GM12878 (cell line): ENCODE data around the gene CNNM4. TPM values are rescaled to one million over a fixed set of nuclear protein-coding genes. Genes with fewer than 3 reads are reported as not detected.

Experiments used
- ATAC-seq: fragments of 200-7000 bp; cut with Tn5 transposase; 3 replicates; pipeline ENCODE4 v1.9.1; 2020; ENCODE audit warnings: mild to moderate bottlenecking, moderate library complexity
- BruUV-seq: library from RNA; stranded (reverse); fragments of 400-500 nt; replicated peaks from 2 replicates; lab custom pipeline; 2021; lab: Mats Ljungman, UMichigan
- CTCF ChIA-PET: fragments of 300-600 bp; sonication (Branson Sonifier 250); formaldehyde crosslinking; extraction: SDS; loops from one replicate; lab custom pipeline; 2021; ENCODE audit warnings: inconsistent platforms; lab: Yijun Ruan, JAX
- POLR2A ChIA-PET: fragments of 350-600 bp; formaldehyde crosslinking; extraction: SDS; loops from one replicate; lab custom pipeline; 2021; ENCODE audit warnings: inconsistent platforms; lab: Charles Lee
- RAD21 ChIA-PET: fragments of 300-600 bp; sonication (Branson Sonifier 250); formaldehyde crosslinking; loops from one replicate; lab custom pipeline; 2023; ENCODE audit warnings: antibody characterized with exemption; ENCODE audit not compliant: unreplicated experiment; lab: Charles Lee
- SMC1A ChIA-PET: fragments of 300-600 bp; sonication (Branson Sonifier 250); formaldehyde crosslinking; loops from one replicate; lab custom pipeline; 2023; ENCODE audit not compliant: unreplicated experiment, uncharacterized antibody; lab: Charles Lee
- DNase-seq: peaks from one replicate; pipeline ENCODE4 v3.0.0-alpha.2; 2011; ENCODE audit warnings: low read depth, low spot score
- FAIRE-seq: peaks from 3 replicates; lab custom pipeline; 2011; peaks lifted over from hg19 to GRCh38; lab: Jason Lieb, UNC
- H2AFZ ChIP-seq: 2 replicates; pipeline ENCODE4 v1.6.0; 2011; ENCODE audit warnings: low read depth, low read length, control low read depth; ENCODE audit not compliant: control insufficient read depth
- H3K27ac ChIP-seq: 2 replicates; pipeline ENCODE4 v1.5.1; 2011; ENCODE audit warnings: control low read depth; ENCODE audit not compliant: control insufficient read depth, insufficient read depth
- H3K27me3 ChIP-seq, 2 experiments: replicated peaks in 1 of 2; 2 replicates each; pipeline versions ENCODE4 v1.6.0 to v1.6.1; 2011; ENCODE audit warnings: low read length in 1 of 2; ENCODE audit not compliant: control insufficient read depth in 2 of 2, insufficient read depth in 2 of 2
- H3K36me3 ChIP-seq, 2 experiments: 2 replicates each; pipeline ENCODE4 v1.5.1; 2011; ENCODE audit warnings: low read length in 1 of 2; ENCODE audit not compliant: control insufficient read depth in 2 of 2, insufficient read depth in 2 of 2
- H3K4me1 ChIP-seq: 2 replicates; pipeline ENCODE4 v1.6.1; 2011; ENCODE audit warnings: mild to moderate bottlenecking, low read length, moderate library complexity, mixed read lengths; ENCODE audit not compliant: control insufficient read depth, insufficient read depth
- H3K4me2 ChIP-seq: 2 replicates; pipeline ENCODE4 v1.6.0; 2011; ENCODE audit warnings: control low read depth; ENCODE audit not compliant: control insufficient read depth, insufficient read depth
- H3K4me3 ChIP-seq: fragments of 200-600 bp; sonication (generic); 2 replicates; pipeline ENCODE4 v1.5.1; 2016
- H3K79me2 ChIP-seq: 2 replicates; pipeline ENCODE4 v1.6.0; 2011; ENCODE audit warnings: low read length; ENCODE audit not compliant: control insufficient read depth, insufficient read depth
- H3K9ac ChIP-seq: 2 replicates; pipeline ENCODE4 v1.8.0; 2011; ENCODE audit warnings: low read length, control low read depth, mixed read lengths; ENCODE audit not compliant: control insufficient read depth, insufficient read depth
- H3K9me3 ChIP-seq: replicated peaks from 3 replicates; pipeline ENCODE4 v1.5.1; 2011; ENCODE audit warnings: mild to moderate bottlenecking, low read length; ENCODE audit not compliant: control insufficient read depth, insufficient read depth
- H4K20me1 ChIP-seq: 2 replicates; pipeline ENCODE4 v1.6.0; 2011; ENCODE audit not compliant: control insufficient read depth, insufficient read depth
- BMI1 ChIP-seq: fragments of 450-650 bp; IDR thresholded peaks from 2 replicates; pipeline ENCODE4 v1.6.1; 2016; ENCODE audit warnings: mild to moderate bottlenecking, moderate library complexity, borderline replicate concordance
- GATAD2B ChIP-seq: fragments of 450-650 bp; conservative IDR thresholded peaks from 2 replicates; pipeline ENCODE4 v1.6.1; 2017; ENCODE audit warnings: low read depth, mild to moderate bottlenecking, moderate library complexity
- MTA2 ChIP-seq: fragments of 450-650 bp; IDR thresholded peaks from 2 replicates; pipeline ENCODE4 v1.6.1; 2016; ENCODE audit warnings: low read depth, mild to moderate bottlenecking, moderate library complexity
- POLR2A ChIP-seq: IDR thresholded peaks from 2 replicates; pipeline ENCODE4 v1.6.1; 2011; ENCODE audit warnings: low read depth, mild to moderate bottlenecking, low read length
- POLR2AphosphoS2 ChIP-seq: IDR thresholded peaks from 2 replicates; pipeline ENCODE4 v1.6.1; 2011; ENCODE audit warnings: low read depth, mild to moderate bottlenecking, low read length, improper control_type of control experiment, moderate library complexity
- RUNX3 ChIP-seq: IDR thresholded peaks from 2 replicates; pipeline ENCODE4 v1.6.1; 2012; ENCODE audit warnings: low read length, inconsistent platforms
- SMAD5 ChIP-seq: IDR thresholded peaks from 2 replicates; pipeline ENCODE4 v1.6.1; 2016; ENCODE audit warnings: antibody characterized with exemption, low read depth
- SUPT20H ChIP-seq: IDR thresholded peaks from 2 replicates; pipeline ENCODE4 v1.6.1; 2011; ENCODE audit warnings: low read depth, mild to moderate bottlenecking, low read length, moderate library complexity, borderline replicate concordance; ENCODE audit not compliant: control insufficient read depth
- YBX1 ChIP-seq: fragments of 450-650 bp; IDR thresholded peaks from 2 replicates; pipeline ENCODE4 v1.6.1; 2016; ENCODE audit warnings: antibody characterized with exemption
- ZSCAN29 ChIP-seq: fragments of 450-650 bp; IDR thresholded peaks from 2 replicates; pipeline ENCODE4 v1.6.1; 2017; ENCODE audit warnings: mild to moderate bottlenecking, moderate library complexity
- WGBS: methylation state at CpG from one replicate; pipeline ENCODE4 v1.1.6; 2016; ENCODE audit warnings: low lambda C conversion rate; ENCODE audit not compliant: insufficient replicate concordance, insufficient coverage; ENCODE audit errors: missing lambda C conversion rate; 5-methylcytosine and 5-hydroxymethylcytosine counted together
- in situ Hi-C: fragments of 300-500 bp; cut with MboI; formaldehyde crosslinking; loops from 9 replicates; pipeline ENCODE4 v1.14.3; 2018; ENCODE audit warnings: mixed read lengths
- intact Hi-C: fragments of 100-400 bp; cut with micrococcal nuclease; formaldehyde crosslinking; loops from one replicate; pipeline ENCODE4 v1.14.2; 2022; ENCODE audit not compliant: unreplicated experiment
- polyA plus RNA-seq, 11 experiments: library from polyadenylated mRNA; depleted of rRNA in 4 of 11; unstranded in 6 of 11; stranded (reverse) in 5 of 11; fragments of >200 nt; fragmentation: Nextera tagmentation in 4 of 11; fragmentation: Illumina TruSeq in 1 of 11; extraction: Ambion mirVana in 4 of 11; extraction: Trizol in 1 of 11; gene quantifications; 1 replicate in 1 of 11; 2 replicates in 10 of 11; pipeline versions ENCODE4 v1.2.1 to v1.2.3, GENCODE V29; 2011 to 2016; ENCODE audit warnings: inconsistent platforms in 2 of 11, missing spikeins in 2 of 11, low read depth in 1 of 11
- total RNA-seq, 4 experiments: library from RNA; depleted of rRNA in 3 of 4; stranded (reverse); fragments of >200 nt in 3 of 4; fragmentation: Illumina TruSeq in 1 of 4; extraction: Trizol in 1 of 4; gene quantifications; 2 replicates each; pipeline versions ENCODE4 v1.2.1 to v1.2.3, GENCODE V29; 2013 to 2021
- TF ChIP-seq, protein P1 (sequence below): fragments of 450-650 bp; formaldehyde crosslinking; IDR thresholded peaks from 2 replicates; pipeline ENCODE4 v1.4.0; 2022; ENCODE audit warnings: mild to moderate bottlenecking, moderate library complexity
- TF ChIP-seq, protein P2 (sequence below): fragments of 450-650 bp; IDR thresholded peaks from 2 replicates; pipeline ENCODE4 v1.6.1; 2014; ENCODE audit warnings: mild to moderate bottlenecking
- TF ChIP-seq, protein P3 (sequence below): fragments of 450-650 bp; IDR thresholded peaks from 2 replicates; pipeline ENCODE4 v1.6.1; 2016; ENCODE audit warnings: mild to moderate bottlenecking, moderate library complexity, borderline replicate concordance

CNNM4 gene
- total and polyA plus RNA-seq, 10 of the 15 experiments (the other 5 are each of a cell fraction or from before 2014, with no cell fraction given) = 2.4 to 13.8 (median 8.1) TPM

DNA sequence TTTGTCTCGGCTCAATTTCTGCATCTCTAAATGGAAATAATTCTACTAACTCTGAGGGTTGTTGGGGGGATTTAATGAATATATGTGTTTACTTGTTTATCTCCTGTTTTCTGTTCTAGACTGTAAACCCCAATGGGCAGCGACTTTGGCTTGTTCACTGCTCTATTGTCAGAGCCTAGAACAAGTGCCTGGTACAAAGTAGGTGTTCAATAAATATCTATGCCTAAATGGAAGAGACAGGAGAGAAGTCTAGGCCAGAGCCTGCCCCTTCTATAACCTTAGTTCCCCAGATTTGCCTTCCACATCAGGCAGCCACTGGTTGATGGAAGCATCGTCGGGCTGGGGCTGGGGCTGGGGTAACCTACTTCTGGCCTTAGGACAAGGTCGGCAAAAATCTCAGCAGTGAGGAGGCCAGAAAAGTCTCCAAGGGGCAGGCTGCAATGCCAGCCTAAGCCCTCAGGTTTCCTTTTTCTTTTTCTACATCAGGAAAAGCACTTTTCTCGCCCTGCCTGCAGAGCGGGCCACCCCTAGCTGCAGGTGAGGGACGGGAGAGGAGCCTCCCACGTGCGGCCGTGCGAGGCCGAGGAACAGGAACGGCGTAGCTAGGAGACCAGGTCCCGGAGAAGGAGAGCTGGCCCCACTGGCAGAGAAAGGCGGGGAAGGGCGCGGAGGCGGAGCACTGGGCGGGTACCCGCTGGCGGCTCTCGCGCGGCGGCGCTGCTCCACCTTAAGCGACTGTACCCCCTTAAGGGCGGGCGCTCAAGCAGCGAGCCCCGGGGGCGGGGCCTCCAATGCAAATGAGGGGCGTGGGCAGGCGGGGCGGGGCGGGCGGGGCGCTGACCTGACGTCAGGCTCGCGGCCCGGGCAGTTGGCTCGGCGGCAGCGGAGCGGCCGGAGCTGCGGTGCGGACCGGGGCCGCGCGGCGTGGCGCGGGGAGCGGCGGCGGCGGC lies at the start of gene CNNM4 (continued):
- TF ChIP-seq, protein P1, sequence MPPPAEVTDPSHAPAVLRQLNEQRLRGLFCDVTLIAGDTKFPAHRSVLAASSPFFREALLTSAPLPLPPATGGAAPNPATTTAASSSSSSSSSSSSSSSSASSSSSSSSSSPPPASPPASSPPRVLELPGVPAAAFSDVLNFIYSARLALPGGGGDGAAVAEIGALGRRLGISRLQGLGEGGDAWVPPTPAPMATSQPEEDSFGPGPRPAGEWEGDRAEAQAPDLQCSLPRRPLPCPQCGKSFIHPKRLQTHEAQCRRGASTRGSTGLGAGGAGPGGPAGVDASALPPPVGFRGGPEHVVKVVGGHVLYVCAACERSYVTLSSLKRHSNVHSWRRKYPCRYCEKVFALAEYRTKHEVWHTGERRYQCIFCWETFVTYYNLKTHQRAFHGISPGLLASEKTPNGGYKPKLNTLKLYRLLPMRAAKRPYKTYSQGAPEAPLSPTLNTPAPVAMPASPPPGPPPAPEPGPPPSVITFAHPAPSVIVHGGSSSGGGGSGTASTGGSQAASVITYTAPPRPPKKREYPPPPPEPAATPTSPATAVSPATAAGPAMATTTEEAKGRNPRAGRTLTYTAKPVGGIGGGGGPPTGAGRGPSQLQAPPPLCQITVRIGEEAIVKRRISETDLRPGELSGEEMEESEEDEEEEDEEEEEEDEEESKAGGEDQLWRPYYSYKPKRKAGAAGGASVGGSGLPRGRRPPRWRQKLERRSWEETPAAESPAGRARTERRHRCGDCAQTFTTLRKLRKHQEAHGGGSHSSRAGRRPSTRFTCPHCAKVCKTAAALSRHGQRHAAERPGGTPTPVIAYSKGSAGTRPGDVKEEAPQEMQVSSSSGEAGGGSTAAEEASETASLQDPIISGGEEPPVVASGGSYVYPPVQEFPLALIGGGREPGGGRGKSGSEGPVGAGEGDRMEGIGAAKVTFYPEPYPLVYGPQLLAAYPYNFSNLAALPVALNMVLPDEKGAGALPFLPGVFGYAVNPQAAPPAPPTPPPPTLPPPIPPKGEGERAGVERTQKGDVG (CRISPR knock-in tag) = no peak
- TF ChIP-seq POLR2A (peak; percentile 84), GATAD2B (peak; percentile 8; the same call in 1 of the 2 replicates), BMI1 (no peak)
- TF ChIP-seq, protein P2, sequence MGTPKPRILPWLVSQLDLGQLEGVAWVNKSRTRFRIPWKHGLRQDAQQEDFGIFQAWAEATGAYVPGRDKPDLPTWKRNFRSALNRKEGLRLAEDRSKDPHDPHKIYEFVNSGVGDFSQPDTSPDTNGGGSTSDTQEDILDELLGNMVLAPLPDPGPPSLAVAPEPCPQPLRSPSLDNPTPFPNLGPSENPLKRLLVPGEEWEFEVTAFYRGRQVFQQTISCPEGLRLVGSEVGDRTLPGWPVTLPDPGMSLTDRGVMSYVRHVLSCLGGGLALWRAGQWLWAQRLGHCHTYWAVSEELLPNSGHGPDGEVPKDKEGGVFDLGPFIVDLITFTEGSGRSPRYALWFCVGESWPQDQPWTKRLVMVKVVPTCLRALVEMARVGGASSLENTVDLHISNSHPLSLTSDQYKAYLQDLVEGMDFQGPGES = no peak
- TF ChIP-seq, all 136 proteins: peak for 19

DNA sequence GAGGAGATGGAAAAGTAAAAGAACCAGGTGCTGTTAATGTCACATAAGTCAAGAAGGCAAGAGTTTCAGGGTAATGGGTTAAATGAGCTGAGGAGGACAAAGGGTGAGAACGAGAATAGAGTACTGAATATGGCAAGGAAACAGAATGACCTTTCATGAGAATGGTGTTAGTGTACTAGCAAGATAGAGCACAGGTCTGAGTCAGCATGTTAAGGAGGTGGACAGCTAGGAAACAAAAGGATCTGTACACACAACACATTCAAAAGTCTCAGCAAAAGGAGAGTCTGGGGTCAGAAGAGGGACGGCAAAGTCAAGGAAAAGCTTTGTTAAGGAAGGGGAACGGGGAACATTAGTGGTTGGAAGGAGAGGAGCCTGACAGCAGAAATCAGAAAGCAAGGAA lies 49.7 kb upstream of the CNNM4 start:
- WGBS = 87% methylated on average over 3 of the region's 3 CpGs
- TF ChIP-seq POLR2AphosphoS2 (no peak), RUNX3 (no peak), SMAD5 (no peak), YBX1 (no peak), MTA2 (no peak), SUPT20H (no peak), ZSCAN29 (no peak)
- TF ChIP-seq, protein P3, sequence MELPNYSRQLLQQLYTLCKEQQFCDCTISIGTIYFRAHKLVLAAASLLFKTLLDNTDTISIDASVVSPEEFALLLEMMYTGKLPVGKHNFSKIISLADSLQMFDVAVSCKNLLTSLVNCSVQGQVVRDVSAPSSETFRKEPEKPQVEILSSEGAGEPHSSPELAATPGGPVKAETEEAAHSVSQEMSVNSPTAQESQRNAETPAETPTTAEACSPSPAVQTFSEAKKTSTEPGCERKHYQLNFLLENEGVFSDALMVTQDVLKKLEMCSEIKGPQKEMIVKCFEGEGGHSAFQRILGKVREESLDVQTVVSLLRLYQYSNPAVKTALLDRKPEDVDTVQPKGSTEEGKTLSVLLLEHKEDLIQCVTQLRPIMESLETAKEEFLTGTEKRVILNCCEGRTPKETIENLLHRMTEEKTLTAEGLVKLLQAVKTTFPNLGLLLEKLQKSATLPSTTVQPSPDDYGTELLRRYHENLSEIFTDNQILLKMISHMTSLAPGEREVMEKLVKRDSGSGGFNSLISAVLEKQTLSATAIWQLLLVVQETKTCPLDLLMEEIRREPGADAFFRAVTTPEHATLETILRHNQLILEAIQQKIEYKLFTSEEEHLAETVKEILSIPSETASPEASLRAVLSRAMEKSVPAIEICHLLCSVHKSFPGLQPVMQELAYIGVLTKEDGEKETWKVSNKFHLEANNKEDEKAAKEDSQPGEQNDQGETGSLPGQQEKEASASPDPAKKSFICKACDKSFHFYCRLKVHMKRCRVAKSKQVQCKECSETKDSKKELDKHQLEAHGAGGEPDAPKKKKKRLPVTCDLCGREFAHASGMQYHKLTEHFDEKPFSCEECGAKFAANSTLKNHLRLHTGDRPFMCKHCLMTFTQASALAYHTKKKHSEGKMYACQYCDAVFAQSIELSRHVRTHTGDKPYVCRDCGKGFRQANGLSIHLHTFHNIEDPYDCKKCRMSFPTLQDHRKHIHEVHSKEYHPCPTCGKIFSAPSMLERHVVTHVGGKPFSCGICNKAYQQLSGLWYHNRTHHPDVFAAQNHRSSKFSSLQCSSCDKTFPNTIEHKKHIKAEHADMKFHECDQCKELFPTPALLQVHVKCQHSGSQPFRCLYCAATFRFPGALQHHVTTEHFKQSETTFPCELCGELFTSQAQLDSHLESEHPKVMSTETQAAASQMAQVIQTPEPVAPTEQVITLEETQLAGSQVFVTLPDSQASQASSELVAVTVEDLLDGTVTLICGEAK = no peak

More for the DNA sequence above, 49.7 kb upstream of the CNNM4 start:
- SMC1A ChIA-PET = interaction anchor here (0.8 to 1.4 kb wide), 2 partner anchors 9 kb away, joined by 3 to 7 read pairs; no protein-coding TSS in a partner anchor
- intact Hi-C loops = no loop called here
- peaks cover 0 to 23% of the 10 kb centered on the region in 2 experiments; a peak in 3 of 4 replicates for H3K36me3 ChIP-seq
- DNase-seq (no peak), ATAC-seq (no peak), FAIRE-seq (peak; percentile 44)
- H3K27ac ChIP-seq = no peak overlapping the region
- no peak overlapping the region for H3K4me3 ChIP-seq
- BruUV-seq = no TSS peak
- no peaks in the 10 kb centered on the region for H3K4me1 ChIP-seq
- no peaks in the 10 kb centered on the region for H3K79me2 ChIP-seq
- in situ Hi-C loops = no loop called here
- no peaks in the 10 kb centered on the region for H3K27me3 ChIP-seq
- POLR2A ChIA-PET = interaction anchor here (0.5 to 0.6 kb wide), 2 partner anchors 27 to 53 kb away, joined by 4 to 5 read pairs; no protein-coding TSS in a partner anchor
- no peaks in the 10 kb centered on the region for H4K20me1 ChIP-seq
- no peak overlapping the region for H3K9ac ChIP-seq
- no peaks in the 10 kb centered on the region for H3K9me3 ChIP-seq
- H3K4me2 ChIP-seq = no peak overlapping the region
- no peak overlapping the region for H2AFZ ChIP-seq
- RAD21 ChIA-PET = no interaction called here
- CTCF ChIA-PET = interaction anchor here (1.4 kb wide), 1 partner anchor 9 kb away, joined by 5 read pairs; no protein-coding TSS in a partner anchor
